Skeletal muscle cell (primary cell): Measurements from ENCODE around the gene SIRPD.
"Not testable (repeated sequence)": the region's sequence is repeated elsewhere in the genome, so short reads cannot be mapped to it uniquely, and the experiment has no call there.

ENCODE experiments used
- DNase-seq: peaks from one replicate; pipeline ENCODE4 v3.0.0-alpha.2; 2010; ENCODE audit warnings: low read depth
- H3K4me3 ChIP-seq: 2 replicates; pipeline ENCODE4 v1.5.1; 2011; ENCODE audit warnings: low read depth, mild to moderate bottlenecking, control low read depth, low read length, moderate library complexity

SIRPD gene

DNA sequence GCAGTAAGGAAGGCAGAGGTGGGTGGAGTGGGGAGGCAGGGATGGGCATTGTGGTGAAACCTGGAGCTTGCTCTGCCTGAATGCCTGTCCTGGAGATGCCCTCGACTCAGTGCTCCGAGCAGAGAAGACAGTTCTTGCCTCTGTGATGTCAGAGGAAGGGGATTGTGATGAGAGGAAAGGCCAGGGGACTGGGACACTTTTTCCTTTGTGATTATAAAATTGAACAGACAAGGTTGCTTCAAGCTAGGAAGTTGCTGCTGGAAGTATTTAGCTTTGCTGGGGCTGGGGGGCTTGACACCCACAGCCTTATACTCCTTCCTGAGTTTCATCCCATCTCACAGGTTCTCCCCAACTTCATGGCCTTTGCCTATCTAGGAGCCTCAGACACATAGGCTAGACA, at the start of gene SIRPD:
SIRPD (minus strand) TSS at position 101 of the 400 bp plus-strand sequence; CDS start at position 49, 52 bp downstream.
- H3K4me3 ChIP-seq = no peak within 1 kb of the TSS
- DNase-seq = no peak

DNA sequence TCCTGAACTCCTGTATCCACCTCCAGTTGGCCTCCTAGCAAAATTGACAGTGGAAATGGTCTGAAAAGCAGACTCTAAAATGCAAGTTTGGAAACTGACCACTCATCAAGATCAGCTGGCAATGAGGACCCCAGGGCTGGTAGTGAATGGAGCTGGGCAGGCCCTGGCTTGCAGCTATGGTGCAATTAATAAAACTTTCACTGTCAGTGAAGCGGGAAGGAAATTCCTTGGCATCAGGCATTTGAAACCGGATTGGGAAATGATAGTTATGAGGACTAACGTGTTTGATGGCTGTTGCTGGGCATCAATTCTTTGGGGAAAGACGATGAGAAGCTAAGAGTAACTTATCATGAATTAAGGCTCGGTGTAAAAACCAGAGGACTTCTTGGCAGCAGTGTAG, 43.2 kb upstream of the SIRPD start:
- DNase-seq = no peak
- H3K4me3 ChIP-seq = no peak overlapping the region

DNA sequence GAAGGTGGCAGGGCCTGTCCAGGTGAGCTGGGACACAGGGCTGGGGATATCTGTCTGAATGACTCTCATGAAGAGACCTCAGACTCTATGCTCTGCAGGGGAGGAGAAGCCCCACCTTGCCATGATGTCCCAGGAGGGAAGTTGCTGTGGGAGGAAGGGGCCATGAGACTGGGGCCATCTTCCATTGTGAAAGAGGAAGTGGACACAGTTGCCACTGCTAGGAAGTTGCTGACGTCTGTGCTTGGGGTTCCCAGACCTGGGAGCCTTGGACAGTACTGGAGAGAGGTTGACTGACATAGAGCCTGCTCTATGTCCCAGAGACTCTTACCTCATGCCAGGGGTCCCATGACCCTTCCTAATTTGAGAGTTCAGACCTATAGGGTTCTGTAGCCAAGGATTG, 37.8 kb upstream of the SIRPD start:
- no peak for DNase-seq
- no peak overlapping the region for H3K4me3 ChIP-seq

DNA sequence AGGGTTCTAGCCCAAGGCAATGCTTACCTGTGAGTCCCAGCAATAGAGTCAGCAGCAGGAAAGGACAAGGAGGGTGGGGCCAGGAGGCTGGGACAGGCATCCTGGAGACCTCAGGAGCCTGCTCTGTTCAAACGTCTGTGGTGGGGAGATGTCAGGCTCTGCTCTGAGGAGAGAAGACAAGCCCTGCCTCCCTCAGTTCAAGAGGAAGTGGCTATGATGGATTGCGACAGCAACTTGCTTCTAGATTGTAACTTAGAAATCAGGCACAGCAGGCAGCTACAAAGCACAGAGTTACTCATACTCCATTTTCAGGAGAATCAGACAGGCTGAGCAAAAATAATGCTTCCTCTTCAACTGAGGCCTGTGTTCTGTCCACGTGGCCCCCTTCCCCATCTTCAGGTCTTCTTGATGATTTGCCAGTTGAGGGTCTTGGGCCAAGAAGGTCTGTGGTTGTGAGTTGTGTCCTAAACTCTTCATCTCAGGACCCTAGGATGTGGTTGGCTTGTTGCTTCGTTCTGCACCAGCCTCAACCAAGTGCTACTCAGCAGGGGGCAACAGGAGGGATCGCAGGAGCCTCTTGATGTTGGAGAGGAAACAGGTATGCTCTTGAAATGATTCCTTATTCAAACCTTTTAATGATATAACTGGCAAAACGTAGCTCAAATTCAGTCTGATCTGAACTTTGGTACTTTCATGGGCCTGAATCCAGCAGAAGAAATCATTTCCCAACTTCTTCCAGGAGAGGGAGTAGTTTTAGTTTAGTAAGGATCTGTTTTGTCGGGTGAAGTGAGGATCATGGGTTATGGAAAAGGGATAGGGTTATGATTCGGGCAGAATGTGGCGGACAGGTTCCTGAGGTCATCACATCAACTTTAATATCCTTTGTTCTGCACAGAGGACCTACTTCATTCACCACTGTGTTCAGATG, 31.3 kb upstream of the SIRPD start:
- DNase-seq = no peak

DNA sequence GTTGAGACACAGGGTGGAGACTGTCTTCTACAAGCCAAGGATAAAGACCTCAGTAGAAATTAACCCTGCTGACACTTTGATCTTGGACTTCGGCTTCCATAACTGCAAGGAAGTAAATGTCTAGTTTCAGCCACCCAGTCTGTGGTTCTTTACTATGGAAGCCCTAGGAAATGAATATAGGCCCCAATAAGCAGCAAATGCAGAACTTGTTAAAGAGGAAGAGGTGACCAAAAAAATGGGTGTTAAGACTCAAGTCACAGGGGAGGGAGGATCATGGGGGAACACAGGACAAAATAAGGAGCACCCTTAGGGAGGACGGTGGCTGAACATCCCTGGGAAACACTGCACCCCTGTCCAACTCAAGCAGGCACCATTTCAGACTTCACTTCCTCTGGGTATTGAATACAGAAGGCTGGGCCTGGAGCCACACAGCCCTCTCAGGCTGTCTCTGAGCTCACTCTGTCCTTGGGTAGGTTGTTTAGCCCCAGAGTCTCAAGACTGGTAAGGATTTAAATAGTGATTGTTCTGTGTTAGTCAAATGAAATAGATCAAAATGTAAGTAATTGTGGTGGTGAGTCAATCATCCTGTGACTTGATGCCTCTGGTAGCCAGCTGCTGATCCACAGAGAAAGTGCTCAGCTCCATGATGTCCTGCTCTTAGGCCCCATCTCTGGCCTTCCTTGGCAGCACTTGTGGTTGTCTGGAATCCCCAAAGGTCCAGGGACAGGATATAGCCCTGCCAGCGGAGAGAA, 30.5 kb upstream of the SIRPD start:
- no peak for DNase-seq
- H3K4me3 ChIP-seq = no peak overlapping the region

More for the DNA sequence above, 31.3 kb upstream of the SIRPD start:
- H3K4me3 ChIP-seq = no peak overlapping the region

DNA sequence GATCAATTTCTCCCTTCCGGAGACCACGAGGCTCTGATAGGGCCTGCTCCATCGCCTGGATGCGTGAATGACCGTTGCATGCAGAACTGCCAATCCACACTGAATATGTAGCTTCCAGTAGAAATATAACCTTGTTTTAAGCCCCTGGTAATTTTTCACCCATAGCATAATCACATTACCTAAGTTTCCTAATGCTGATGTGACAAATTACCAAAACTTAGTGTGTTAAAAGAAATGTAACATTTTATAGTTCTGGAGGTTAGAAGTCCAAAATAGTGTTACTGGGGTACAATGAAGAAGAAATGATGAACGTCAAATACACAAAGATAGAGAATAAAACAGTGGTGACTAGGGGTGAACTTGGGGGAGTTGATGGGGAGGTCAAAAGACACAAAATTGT, 22.0 kb upstream of the SIRPD start:
- H3K4me3 ChIP-seq = no peak overlapping the region
- no peak for DNase-seq

DNA sequence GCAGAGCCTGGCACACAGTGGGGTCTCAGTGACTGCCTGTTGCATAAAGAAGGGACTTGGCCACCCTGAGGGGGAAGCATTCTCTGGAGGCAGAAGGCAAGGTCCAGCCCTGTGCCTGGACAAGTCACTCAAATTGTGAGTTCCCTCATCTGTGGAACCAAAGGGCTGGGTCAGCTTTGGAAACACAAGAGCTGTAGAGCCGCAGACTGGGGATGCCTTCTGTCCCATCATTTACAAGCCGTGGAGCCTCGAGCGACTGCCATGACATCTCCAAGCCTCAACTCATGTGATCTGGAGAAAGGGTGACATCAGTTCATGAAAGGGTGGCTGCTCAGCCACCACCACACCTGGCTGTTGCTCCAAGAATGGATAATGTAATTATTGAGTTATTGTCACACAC, 20.4 kb upstream of the SIRPD start:
- no peak overlapping the region for H3K4me3 ChIP-seq
- DNase-seq = no peak

DNA sequence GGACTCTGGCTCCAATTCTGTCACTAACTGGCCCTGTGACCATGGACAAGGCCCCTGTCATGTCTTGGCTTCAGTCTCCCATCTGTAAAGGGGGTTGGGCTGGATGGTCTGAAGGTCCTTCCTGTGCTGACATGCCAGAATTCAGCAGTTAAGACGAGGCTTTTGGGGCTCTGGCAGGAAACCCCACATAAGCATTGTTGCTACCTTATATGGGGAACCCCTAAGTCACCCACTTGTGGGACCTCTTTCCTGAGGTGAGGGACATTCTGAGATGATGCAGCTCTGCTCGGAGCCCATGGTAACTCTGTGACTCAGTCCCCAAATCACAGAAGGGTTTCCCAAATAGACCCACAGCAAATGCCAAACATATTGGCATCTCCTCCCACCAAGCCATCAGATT, 19.8 kb upstream of the SIRPD start:
- not testable (repeated sequence) for H3K4me3 ChIP-seq, DNase-seq

DNA sequence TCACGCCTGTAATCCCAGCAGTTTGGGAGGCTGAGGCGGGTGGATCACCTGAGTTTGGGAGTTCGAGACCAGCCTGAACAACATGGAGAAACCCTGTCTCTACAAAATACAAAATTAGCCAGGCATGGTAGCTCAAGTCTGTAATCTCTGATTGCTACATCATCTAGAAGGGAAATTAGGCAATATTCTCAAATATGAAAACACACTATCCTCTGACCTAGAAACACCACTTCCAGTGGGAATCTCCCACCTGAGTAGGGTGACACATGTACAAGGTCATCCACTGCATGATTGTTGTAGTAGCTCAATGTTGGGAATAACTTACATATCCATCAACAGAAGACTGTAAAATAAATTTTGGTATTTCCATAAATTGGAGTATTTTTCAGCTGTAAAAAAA, 19.1 kb upstream of the SIRPD start:
- no peak for DNase-seq
- H3K4me3 ChIP-seq = no peak overlapping the region

DNA sequence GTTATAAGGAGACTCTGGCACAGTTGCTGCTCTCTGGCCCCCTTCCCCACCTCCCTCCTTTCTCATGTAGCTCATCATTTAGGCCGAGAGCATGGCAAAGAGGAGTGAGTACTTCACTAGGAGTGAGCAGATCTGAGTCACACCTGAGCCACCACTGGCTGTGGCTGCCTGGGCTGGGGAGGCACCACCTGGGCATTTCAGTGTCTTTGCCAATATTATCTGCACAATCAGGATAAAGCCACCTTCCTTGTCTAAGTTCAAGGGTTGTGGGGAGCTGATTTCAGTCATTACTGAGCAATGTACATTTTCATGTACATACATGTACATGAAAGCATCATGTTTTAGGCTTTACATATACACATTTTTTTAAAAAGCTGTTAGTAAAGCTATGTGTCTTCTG, 18.5 kb upstream of the SIRPD start:
- DNase-seq, H3K4me3 ChIP-seq: not testable (repeated sequence)

DNA sequence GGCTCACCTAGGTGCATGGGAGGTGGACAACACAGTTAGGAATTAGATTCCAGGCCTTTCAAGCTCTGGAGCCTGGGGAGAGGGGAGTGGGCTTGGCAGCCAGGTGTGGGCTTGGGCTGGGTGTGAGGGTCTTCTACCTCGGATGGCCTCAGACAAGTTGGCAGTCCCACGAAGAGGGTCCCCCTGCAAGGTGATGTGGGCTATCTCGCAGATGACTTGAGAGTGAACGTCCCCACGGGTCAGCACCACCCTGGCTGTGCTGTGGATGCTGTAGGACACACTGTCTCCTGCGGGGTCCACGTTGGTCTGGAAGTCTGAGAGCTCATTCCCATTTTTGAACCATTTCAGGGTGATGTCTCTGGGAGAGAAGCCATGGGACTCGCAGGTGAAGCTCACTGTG, 14.1 kb upstream of the SIRPD start:
- not testable (repeated sequence) for DNase-seq, H3K4me3 ChIP-seq

DNA sequence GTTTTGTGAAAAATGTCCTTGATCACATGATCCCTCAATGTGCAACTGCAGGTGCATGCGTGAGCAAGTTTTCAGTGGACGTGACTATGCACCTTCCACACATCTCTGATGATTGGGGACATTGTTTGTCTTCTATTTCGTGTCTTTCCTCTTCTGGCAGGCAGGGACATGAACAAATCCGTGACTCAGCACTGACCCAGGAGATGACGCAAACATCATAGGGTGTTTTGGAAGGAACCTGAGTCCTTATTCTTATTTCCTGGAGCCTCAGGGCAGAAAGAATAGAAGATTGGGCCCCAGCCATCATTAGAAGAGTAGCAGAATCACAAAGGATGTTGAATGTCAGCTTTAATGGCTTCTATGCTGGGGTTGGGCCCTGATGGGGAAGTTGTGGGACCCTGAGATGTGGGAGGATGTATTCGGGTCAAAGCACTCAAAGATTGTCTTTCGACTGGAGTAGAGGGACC, 11.9 kb upstream of the SIRPD start:
- DNase-seq = no peak
- no peak overlapping the region for H3K4me3 ChIP-seq

DNA sequence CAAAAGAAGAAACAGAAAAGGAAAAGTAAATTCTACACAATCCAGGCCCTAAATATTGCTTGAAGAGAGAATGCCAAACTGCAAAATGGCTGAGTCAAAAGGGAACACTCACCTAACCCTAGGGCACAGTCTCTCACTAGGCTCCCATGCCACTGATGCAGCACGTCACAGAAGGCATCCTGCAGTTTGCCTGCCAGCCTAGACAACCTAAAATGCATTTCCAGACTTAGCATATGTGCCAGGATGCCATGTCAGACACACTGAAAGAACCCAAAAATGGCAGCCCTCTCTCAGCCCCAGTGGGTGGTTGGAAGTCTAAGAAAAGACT, 10.6 kb upstream of the SIRPD start:
- DNase-seq = no peak
- no peak overlapping the region for H3K4me3 ChIP-seq

DNA sequence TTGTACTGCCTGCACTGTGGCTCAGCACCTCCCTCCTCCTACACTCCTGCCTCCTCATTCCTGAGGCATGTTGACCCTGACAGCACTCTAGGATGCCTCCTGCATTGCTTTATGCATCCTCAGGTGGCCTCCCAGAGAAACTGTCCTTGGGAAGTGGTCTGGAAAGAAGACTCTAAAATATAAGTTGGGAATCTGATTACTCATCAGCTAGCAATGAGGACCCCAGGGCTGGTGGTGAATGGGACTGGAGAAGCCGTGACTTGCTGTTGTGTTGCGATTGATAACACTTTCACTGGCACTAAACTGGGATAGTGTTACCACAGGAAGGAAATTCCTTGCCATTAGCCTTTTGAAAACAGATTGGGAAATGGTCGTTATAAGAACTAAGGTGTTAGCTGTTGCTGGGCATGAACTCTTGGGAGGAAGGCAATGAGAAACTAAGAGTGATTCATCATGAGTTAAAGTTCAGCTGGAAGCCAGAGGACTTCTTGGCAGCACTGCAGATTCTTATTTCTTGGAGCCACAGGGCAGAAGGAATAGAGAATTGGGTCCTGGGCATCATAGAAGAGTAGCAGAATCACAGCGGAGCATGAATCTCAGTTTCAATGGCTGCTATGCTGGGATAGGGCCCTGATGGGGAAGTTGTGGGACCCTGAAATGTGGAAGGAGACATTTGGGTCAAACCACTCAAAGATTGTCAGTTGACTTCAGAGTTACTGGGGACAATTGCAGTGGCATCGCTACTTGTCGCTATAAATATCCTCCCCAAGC, 10.1 kb upstream of the SIRPD start:
- DNase-seq = peak; percentile 27
- H3K4me3 ChIP-seq = no peak overlapping the region

DNA sequence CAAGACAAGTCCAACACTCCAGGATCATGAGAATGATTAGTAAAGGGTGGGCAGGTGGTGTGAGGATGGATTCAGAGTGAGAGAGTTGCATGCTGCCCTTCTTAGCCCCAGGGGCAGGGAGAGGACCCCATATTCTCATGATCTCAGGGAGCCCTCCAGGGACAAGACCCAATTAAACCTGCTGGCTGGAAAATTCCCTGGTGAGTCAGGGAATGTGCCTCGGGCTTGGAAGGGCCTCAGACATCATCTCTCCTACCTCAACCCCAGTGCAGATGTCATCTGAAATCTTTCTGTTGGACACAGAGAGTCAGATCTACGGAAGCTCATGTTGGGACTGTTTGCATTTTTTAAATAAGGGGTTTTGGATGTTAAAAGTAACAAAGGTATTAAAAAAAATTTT, 9.2 kb upstream of the SIRPD start:
- H3K4me3 ChIP-seq = no peak overlapping the region
- DNase-seq = no peak

DNA sequence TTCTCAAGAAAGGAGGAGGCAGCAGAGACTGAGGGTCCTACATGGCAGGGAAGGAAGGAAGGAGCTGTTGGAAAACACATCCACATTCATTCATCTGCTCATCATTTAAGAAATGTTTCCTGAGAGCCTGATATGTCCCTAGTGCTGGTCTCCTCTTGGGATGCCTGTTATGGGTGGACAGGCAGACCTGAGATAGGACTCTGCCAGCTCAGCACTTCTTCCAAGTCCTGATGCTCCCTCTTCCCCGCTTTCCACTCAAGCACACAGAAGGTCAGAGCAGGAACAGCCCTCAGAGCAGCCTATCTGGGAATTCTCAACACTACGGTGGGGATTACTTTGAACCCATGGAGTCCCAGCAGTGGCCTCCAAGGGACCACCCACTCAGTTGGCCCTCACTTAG, 8.0 kb upstream of the SIRPD start:
- no peak for DNase-seq
- H3K4me3 ChIP-seq = no peak overlapping the region

DNA sequence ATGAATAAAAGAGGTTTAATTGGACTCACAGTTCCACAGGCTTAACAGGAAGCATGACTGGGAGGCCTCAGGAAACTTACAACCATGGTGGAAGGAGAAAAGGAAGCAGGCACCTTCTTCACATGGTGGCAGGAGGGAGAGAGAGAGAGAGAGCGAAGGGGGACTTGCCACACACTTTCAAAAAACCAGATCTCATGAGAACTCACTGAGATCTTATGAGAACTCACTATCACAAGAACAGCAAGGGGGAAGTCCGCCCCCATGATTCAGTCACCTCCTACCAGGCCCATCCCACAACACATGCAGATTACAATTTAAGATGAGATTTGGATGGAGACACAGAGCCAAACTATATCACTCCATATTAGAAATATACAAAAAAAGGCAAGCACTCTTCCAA, 6.1 kb upstream of the SIRPD start:
- H3K4me3 ChIP-seq = no peak overlapping the region
- DNase-seq = no peak

DNA sequence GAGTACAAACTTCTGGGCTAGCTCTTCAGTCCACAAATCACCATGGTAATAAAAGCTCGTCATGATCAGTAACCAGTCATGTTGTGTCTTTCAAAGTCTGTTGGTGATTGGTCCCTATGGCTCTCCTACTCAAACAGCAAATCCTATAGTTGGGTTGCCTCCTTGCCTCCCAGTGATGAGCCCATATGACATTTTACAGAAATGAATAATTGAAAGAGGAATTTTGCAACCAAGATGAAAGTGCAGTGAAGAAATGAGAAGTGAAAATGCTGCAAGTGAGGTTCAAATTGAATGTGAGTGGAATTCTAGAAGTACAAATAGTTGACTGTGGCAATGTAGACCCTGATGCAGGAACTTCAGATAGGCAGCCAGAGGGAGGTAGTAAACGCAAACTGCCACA, 5.1 kb upstream of the SIRPD start:
- H3K4me3 ChIP-seq = no peak overlapping the region
- no peak for DNase-seq

DNA sequence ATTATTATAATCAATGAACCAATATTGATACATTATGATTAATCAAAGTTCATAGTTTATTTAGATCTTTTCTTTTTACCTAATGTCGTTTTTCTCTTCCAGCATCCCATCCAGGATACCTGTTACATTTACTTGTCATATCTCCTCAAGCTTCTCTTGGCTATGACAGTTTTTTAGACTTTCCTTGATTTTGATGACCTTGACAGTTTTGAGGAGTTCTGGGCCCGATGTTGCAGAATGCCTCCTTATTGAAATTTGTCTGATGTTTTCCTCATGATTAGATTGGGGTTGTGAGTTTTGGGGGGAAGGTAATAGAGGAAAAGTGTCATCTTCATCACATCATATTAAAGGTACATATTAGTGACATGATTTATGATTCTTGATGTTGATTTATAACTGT, 3.8 kb upstream of the SIRPD start:
- H3K4me3 ChIP-seq = no peak overlapping the region
- DNase-seq = no peak

DNA sequence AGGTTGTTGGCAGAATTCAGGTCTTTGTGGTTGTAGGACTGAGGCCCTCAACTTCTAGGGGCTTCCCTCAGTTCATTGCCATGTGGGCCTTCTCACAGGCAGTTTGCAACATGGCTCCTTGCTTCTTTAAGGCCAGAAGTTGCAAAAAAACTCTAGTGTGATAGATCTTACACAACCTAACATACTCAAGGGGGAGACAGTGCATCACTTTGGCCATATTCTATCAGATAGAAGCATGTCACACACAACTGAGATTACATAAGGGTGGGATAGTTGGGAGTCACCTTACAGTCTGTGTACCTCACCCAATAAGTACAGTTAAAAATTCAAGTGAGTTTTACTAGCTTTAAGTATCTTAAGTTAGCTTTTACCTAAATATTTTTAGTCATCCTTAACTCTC, 1.6 kb downstream of the SIRPD start:
- no peak overlapping the region for H3K4me3 ChIP-seq
- no peak for DNase-seq
